ENCODE results near the gene ULK1. TPM values are rescaled to one million over a fixed set of nuclear protein-coding genes. Genes with fewer than 3 reads are reported as not detected.

ULK1 gene
- total and polyA plus RNA-seq, 2 of the 13 experiments (the other 11 are each of a cell fraction or from before 2014, with no cell fraction given) = 2.8 to 10.1 TPM

DNA sequence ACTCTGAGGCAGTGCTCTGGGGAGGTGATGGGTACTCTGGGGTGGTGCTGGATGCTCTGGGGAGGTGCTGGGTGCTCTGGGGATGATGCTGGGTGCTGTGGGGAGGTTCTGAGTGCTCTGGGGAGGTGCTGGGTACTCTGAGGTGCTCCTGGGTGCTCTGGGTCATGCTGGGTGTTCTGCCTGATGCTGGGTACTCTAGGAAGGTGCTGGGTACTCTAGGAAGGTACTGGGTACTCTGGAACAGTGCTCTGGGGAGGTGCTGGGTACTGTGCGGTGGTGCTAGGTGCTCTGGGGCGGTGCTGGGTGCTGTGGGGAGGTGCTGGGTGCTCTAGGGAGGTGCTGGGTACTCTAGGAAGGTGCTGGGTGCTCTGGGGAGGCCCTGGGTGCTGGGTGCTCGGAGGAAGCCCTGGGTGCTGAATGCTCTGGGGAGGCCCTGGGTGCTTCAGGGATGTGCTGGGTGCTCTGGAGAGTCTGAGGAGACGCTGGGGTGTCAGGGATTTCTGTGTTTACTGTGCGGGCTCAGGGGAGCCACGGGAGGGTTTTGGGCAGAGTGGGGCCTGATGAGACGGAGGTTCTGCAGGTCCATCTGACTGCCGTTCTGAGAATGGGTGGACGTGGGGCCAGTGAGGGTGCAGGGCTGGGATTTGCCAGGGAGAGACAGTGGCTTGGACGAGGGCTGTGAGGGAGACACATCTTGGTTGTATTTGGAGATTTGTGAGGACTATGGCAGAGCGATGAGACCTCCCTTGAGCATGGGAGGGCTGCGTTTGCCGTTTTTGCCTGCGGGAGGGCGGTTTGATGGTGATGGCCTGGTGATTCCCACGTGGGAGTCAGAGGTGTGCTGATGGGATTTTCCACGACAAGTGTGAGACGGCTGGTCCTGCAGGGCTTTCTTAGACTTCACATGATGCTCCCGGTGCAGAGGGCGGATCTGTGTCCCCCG lies 36.2 kb upstream of the ULK1 start:
- BruUV-seq (replicated peaks) = no TSS peak
- H3K9me3 ChIP-seq (ENCODE audit: low read length) = no peaks in the 10 kb centered on the region
- H3K27me3 ChIP-seq (ENCODE audit: control insufficient read depth in 1 of 2, insufficient read depth in 2 of 2, low read length in 2 of 2) = peaks cover 7 to 15% of the 10 kb centered on the region in 2 experiments; a peak in 4 of 5 replicates
- H3K4me3 ChIP-seq (replicated peaks in 1 of 3; ENCODE audit: insufficient read depth in 1 of 3, low read depth in 2 of 3, low read length in 3 of 3) = no peak overlapping the region
- intact Hi-C loops (cut with micrococcal nuclease; ENCODE audit: unreplicated experiment) = no loop called here
- H3K4me2 ChIP-seq (ENCODE audit: low read depth, low read length) = no peak overlapping the region
- H3K9ac ChIP-seq (ENCODE audit: insufficient read depth, low read depth, low read length) = no peak overlapping the region
- H4K20me1 ChIP-seq (ENCODE audit: insufficient read depth, low read length) = no peaks in the 10 kb centered on the region
- in situ Hi-C loops (cut with HindIII; ENCODE audit: extremely low pct_ligation_motif_present, low pct_unique_long_range_greater_than_20kb) = no loop called here
- H3K36me3 ChIP-seq (replicated peaks in 1 of 2; ENCODE audit: control insufficient read depth in 1 of 2, insufficient read depth in 2 of 2, low read length in 2 of 2) = no peaks in the 10 kb centered on the region
- H2AFZ ChIP-seq (ENCODE audit: low read length) = no peak overlapping the region
- CTCF ChIA-PET (ENCODE audit: low intra/inter-chr PET ratio, low total read pairs) = no interaction called here
- FAIRE-seq = no peak
- POLR2A ChIA-PET = no interaction called here
- peaks cover 91% of the 10 kb centered on the region for H3K4me1 ChIP-seq (ENCODE audit: insufficient read depth, low read length)
- ATAC-seq = no peak
- no peaks in the 10 kb centered on the region for H3K79me2 ChIP-seq (ENCODE audit: insufficient read depth, low read length)
- TF ChIP-seq, protein P1, sequence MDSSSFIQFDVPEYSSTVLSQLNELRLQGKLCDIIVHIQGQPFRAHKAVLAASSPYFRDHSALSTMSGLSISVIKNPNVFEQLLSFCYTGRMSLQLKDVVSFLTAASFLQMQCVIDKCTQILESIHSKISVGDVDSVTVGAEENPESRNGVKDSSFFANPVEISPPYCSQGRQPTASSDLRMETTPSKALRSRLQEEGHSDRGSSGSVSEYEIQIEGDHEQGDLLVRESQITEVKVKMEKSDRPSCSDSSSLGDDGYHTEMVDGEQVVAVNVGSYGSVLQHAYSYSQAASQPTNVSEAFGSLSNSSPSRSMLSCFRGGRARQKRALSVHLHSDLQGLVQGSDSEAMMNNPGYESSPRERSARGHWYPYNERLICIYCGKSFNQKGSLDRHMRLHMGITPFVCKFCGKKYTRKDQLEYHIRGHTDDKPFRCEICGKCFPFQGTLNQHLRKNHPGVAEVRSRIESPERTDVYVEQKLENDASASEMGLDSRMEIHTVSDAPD (CRISPR knock-in tag; IDR thresholded peaks at IDR 0.05) = no peak
- TF ChIP-seq TAF15 (IDR thresholded peaks at IDR 0.05; ENCODE audit: low read depth, low read length, poor library complexity, severe bottlenecking) (no peak), ZNF446 (CRISPR knock-in tag; IDR thresholded peaks at IDR 0.05) (peak; percentile 52; the same call in 1 of the 2 replicates), ZSCAN21 (CRISPR knock-in tag; IDR thresholded peaks at IDR 0.05; ENCODE audit: borderline replicate concordance) (peak; percentile 99), DR1 (CRISPR knock-in tag; IDR thresholded peaks at IDR 0.05) (no peak), SP5 (CRISPR knock-in tag; IDR thresholded peaks at IDR 0.05; ENCODE audit: borderline replicate concordance, low read depth) (no peak), ZFP1 (CRISPR knock-in tag; IDR thresholded peaks at IDR 0.05) (no peak)
- 74% methylated on average over 15 of the region's 21 CpGs for WGBS (ENCODE audit: low lambda C conversion rate)
- H3K27ac ChIP-seq (ENCODE audit: extremely low read length, insufficient read depth, low read length) = no peak overlapping the region
- DNase-seq (ENCODE audit: low spot score) = no peak

Measured in HepG2 (cell line).